NT2/D1 (cell line): ENCODE results near the gene UGGT2.

ENCODE experiments used
- SUZ12 ChIP-seq: IDR thresholded peaks from 2 replicates; pipeline ENCODE4 v1.6.1; 2011; ENCODE audit not compliant: insufficient read length, insufficient read depth; ENCODE audit errors: extremely low read depth
- YY1 ChIP-seq: IDR thresholded peaks from 2 replicates; pipeline ENCODE4 v1.6.1; 2011; ENCODE audit not compliant: insufficient read length, insufficient read depth

- TF ChIP-seq YY1 = no peak
- no peak for TF ChIP-seq SUZ12
Measured at GRCh38 chr13:95880331-95880730, 172.9 kb downstream of the UGGT2 start.
